OCI-LY7 (cell line): Measurements from ENCODE around the gene KLK7.

Experiments used
- CTCF ChIP-seq: fragments of 200-600 bp; sonication (generic); conservative IDR thresholded peaks from 2 replicates; pipeline ENCODE4 v1.5.1; 2014; ENCODE audit warnings: mild to moderate bottlenecking, antibody characterized with exemption, low read length, moderate library complexity, mixed read lengths
- EZH2phosphoT487 ChIP-seq: fragments of 200-600 bp; sonication (generic); IDR thresholded peaks from 2 replicates; pipeline ENCODE4 v1.6.1; 2018; ENCODE audit warnings: low read depth, borderline replicate concordance, mild to moderate bottlenecking, mixed run types, antibody characterized with exemption, low read length, moderate library complexity, mixed read lengths

- no peak for TF ChIP-seq CTCF
- TF ChIP-seq EZH2phosphoT487, result no peak
These were observed 19.5 kb downstream of the KLK7 start for GRCh38 chr19:50964266-50964665.
